ENCODE measurements around the gene MYH11.

The MYH11 gene

DNA sequence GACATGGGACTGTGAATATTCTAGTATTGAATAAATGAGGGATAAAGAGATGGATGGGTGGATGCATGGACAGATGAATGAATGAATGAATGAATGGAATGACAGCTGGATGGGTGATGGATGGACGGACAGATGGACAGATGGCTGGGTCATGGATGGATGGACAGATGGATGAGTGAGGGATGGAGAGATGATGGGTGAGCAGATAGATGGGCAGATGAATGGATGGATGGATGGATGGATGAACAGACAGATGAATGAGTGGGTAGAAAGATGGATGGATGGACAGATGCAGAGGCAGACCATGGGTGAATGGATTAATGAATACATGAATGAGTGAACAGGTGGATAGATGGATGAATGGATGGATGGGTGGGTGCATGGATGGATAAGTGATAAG, 96.7 kb downstream of the MYH11 start:
- TF ChIP-seq, protein P1, sequence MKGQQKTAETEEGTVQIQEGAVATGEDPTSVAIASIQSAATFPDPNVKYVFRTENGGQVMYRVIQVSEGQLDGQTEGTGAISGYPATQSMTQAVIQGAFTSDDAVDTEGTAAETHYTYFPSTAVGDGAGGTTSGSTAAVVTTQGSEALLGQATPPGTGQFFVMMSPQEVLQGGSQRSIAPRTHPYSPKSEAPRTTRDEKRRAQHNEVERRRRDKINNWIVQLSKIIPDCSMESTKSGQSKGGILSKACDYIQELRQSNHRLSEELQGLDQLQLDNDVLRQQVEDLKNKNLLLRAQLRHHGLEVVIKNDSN (IDR thresholded peaks at IDR 0.05), result no peak
- TF ChIP-seq NFIC (IDR thresholded peaks at IDR 0.05) (no peak), EGR1 (IDR thresholded peaks at IDR 0.05) (no peak), RAD21 (IDR thresholded peaks at IDR 0.05; ENCODE audit: low read depth) (no peak), TEAD4 (IDR thresholded peaks at IDR 0.05) (no peak), FOXM1 (IDR thresholded peaks at IDR 0.05; ENCODE audit: borderline replicate concordance, low read depth) (no peak), TAF1 (IDR thresholded peaks at IDR 0.05; ENCODE audit: low read depth) (no peak), CREB1 (IDR thresholded peaks at IDR 0.05; ENCODE audit: low read depth) (no peak), ZBTB7A (IDR thresholded peaks at IDR 0.05; ENCODE audit: low read depth) (no peak), EP300 (IDR thresholded peaks at IDR 0.05; ENCODE audit: borderline replicate concordance) (no peak), TCF12 (IDR thresholded peaks at IDR 0.05; ENCODE audit: low read depth) (no peak), YY1 (IDR thresholded peaks at IDR 0.05; ENCODE audit: low read depth) (no peak), CEBPB (IDR thresholded peaks at IDR 0.05) (no peak)
- TF ChIP-seq, protein P2, sequence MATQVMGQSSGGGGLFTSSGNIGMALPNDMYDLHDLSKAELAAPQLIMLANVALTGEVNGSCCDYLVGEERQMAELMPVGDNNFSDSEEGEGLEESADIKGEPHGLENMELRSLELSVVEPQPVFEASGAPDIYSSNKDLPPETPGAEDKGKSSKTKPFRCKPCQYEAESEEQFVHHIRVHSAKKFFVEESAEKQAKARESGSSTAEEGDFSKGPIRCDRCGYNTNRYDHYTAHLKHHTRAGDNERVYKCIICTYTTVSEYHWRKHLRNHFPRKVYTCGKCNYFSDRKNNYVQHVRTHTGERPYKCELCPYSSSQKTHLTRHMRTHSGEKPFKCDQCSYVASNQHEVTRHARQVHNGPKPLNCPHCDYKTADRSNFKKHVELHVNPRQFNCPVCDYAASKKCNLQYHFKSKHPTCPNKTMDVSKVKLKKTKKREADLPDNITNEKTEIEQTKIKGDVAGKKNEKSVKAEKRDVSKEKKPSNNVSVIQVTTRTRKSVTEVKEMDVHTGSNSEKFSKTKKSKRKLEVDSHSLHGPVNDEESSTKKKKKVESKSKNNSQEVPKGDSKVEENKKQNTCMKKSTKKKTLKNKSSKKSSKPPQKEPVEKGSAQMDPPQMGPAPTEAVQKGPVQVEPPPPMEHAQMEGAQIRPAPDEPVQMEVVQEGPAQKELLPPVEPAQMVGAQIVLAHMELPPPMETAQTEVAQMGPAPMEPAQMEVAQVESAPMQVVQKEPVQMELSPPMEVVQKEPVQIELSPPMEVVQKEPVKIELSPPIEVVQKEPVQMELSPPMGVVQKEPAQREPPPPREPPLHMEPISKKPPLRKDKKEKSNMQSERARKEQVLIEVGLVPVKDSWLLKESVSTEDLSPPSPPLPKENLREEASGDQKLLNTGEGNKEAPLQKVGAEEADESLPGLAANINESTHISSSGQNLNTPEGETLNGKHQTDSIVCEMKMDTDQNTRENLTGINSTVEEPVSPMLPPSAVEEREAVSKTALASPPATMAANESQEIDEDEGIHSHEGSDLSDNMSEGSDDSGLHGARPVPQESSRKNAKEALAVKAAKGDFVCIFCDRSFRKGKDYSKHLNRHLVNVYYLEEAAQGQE (IDR thresholded peaks at IDR 0.05; ENCODE audit: low read depth), result no peak
- TF ChIP-seq, protein P3, sequence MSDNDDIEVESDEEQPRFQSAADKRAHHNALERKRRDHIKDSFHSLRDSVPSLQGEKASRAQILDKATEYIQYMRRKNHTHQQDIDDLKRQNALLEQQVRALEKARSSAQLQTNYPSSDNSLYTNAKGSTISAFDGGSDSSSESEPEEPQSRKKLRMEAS (IDR thresholded peaks at IDR 0.05), result no peak

DNA sequence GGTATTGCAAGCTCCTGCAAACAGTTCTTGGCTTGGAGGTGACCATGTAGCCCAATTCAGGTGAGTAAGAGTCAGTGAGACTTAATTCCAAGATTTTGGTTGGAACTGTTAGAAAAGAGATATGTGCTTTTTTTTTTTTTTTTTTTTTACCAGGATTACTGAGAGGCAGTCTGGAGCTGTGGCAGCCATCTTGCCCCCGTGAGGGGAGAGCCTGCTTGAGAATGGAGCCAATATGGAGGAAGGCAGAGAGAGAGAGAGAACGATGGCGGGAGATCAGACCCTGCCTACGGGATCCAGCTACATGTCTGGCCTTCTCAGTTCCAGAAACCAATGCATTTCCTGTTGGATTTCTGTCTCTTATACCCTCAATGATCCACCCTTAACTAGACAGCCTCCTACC, 97.8 kb downstream of the MYH11 start:
- TF ChIP-seq TAF1 (IDR thresholded peaks at IDR 0.05; ENCODE audit: low read depth) (no peak), TEAD4 (IDR thresholded peaks at IDR 0.05) (no peak), EP300 (IDR thresholded peaks at IDR 0.05; ENCODE audit: borderline replicate concordance) (no peak), NFIC (IDR thresholded peaks at IDR 0.05) (no peak), ZBTB7A (IDR thresholded peaks at IDR 0.05; ENCODE audit: low read depth) (no peak), EGR1 (IDR thresholded peaks at IDR 0.05) (no peak)
- TF ChIP-seq, protein P3 (IDR thresholded peaks at IDR 0.05), result no peak
- TF ChIP-seq, protein P2 (IDR thresholded peaks at IDR 0.05; ENCODE audit: low read depth), result no peak

DNA sequence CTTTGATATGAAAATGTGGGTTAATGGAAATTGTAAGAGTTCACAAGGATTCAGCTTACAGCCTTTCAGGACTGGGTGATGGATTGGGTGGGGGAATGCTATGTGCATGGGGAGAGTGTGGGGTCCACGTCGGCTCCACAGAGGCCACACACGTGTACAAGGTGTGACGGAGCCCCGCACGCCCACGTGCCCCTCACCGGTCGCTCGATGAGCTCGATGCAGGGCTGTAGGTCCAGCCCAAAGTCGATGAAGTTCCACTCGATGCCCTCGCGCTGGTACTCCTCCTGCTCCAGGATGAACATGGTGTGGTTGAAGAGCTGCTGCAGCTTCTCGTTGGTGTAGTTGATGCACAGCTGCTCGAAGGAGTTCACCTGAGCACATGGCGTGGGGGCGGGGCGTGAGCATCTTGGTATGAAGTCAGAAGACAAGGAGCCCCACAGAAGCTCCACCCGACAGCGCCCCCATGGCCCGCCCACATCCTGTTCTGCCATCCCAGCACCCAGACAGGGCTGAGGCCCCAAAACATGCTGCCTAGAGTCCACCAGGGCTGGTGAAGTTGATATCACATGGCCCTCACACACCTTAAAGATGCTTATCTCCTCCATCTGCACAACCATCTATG, 99.1 kb downstream of the MYH11 start:
- TF ChIP-seq, protein P3 (IDR thresholded peaks at IDR 0.05), result peak; percentile 32; the same call in 1 of the 2 replicates
- no peak for TF ChIP-seq TAF1 (IDR thresholded peaks at IDR 0.05; ENCODE audit: low read depth)

DNA sequence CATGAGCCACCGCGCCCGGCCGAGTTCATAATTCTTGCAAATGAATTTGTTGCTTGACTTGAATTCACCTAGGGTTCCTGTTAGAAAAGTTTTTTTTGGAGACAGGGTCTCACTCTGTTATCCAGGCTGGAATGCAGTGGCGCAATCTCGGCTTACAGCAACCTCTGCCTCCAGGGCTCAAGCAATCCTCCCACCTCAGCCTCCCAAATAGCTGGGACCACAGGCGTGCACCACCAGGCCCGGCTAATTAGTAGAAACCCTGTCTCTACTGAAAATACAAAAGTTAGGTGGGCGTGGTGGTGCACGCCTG, 99.8 kb downstream of the MYH11 start:
- TF ChIP-seq CEBPB (IDR thresholded peaks at IDR 0.05) (0 out of 2 replicates have a peak, but pooled peaks have one; percentile 19), ZBTB7A (IDR thresholded peaks at IDR 0.05; ENCODE audit: low read depth) (no peak), TAF1 (IDR thresholded peaks at IDR 0.05; ENCODE audit: low read depth) (no peak), EP300 (IDR thresholded peaks at IDR 0.05; ENCODE audit: borderline replicate concordance) (no peak)

DNA sequence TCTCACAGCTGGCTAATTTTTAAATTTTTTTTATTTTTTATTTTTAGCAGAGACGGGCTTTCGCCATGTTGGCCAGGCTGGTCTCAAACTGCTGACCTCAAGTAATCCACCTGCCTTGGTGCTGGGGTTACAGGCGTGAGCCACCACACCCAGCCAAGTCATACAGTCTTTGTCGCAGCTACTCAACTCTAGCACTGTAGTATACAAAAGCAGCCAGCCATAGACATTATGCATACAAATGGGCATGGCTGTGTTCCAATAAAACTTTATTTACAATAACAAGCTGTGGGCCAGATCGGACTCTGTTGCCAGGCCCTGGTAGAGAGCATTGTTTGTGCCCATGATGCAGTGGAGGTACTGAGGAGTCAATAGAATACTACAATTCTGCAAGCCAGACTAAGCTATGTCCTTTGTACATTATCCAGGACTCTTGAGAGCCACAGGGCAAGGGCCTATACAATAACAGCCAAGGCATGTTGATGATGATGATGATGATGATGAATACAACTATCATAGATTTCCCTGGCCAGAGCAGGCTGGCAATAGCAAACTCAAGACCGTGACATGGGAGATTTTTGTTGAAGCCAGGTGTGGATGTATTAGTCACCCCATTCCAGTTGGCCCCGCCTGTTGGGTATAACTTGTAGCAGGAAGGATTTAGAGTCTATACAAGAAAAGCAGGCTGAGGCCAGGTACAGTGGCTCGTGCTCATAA, 101.8 kb downstream of the MYH11 start:
- TF ChIP-seq RAD21 (IDR thresholded peaks at IDR 0.05; ENCODE audit: low read depth) (no peak), TEAD4 (IDR thresholded peaks at IDR 0.05) (no peak), EGR1 (IDR thresholded peaks at IDR 0.05) (no peak), ZBTB7A (IDR thresholded peaks at IDR 0.05; ENCODE audit: low read depth) (no peak), TAF1 (IDR thresholded peaks at IDR 0.05; ENCODE audit: low read depth) (no peak), CREB1 (IDR thresholded peaks at IDR 0.05; ENCODE audit: low read depth) (no peak), FOXM1 (IDR thresholded peaks at IDR 0.05; ENCODE audit: borderline replicate concordance, low read depth) (no peak), EP300 (IDR thresholded peaks at IDR 0.05; ENCODE audit: borderline replicate concordance) (no peak), YY1 (IDR thresholded peaks at IDR 0.05; ENCODE audit: low read depth) (no peak)
- TF ChIP-seq, protein P3 (IDR thresholded peaks at IDR 0.05), result no peak
- TF ChIP-seq, protein P2 (IDR thresholded peaks at IDR 0.05; ENCODE audit: low read depth), result no peak

Measured in Ishikawa (cell line).